NCI-H146 treated with DMSO at 0.1 percent for 48 hours (cell line): ENCODE data around the gene ANKRD27.

Experiments used
- DNase-seq: peaks from one replicate; lab custom pipeline; 2025; ENCODE audit not compliant: unreplicated experiment; lab: John Stamatoyannopoulos, UW

The ANKRD27 gene

DNA sequence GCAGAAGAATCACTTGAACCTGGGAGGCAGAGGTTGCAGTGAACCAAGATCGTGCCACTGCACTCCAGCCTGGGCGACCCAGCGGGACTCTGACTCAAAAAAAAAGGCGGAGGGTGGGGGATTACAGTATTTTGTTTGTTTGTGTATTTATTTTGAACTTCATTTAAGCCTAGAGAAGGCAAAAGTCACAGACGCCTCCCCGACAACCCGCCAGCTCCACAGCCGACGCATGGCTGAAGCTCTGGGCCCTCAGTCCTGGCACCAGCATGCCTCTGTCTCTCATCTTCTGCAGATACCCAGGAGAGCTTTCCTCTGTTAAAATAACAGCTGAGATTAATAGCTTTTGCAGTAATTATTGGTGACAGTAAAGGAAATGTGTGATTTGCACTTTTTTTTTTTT is 111.2 kb downstream of the ANKRD27 start:
- no peak for DNase-seq

DNA sequence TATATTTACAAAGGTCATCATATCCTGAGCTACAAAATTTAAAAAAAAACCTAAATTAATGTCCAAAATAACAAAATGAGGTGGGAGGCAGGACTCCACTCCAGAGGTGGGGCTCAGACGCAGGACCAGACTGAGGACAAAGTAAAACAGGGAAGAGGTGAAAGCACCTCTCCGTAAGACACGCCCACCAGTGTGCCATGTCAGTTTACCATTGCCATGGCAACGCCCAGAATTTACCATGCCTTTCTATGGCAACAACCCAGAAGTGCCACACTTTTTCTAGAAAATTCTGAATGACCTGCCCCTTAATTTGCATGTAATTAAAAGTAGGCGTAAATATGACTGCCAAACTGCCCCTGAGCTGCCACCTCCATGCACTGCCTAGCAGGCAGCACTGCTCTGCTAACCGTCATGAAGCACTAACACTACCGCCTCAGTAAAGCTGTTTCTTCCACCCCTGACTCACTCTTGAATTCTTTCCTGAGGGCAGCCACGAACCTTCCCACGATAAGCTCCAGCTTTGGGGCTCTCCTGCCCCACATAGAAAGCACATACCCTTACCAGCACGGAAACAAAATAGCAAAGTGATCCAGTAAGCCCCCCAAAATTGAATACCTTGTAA is 116.3 kb downstream of the ANKRD27 start:
- no peak for DNase-seq

DNA sequence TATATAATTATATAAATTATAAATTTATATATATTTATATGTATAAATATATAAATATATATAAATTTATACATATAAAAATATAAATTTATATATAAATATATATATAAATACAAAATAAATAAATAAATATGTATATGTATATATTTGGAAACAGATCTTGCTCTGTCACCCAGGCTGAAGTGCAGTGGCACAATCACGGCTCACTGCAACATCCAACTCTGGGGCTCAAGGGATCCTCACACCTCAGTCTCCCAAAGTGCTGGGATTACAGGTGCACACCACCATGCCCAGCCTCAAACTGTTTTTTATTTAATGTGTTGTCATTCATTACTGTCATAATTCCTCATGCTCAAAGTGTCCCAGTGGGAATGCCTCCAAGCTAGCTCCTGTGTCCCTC is 119.2 kb downstream of the ANKRD27 start:
- DNase-seq = no peak

DNA sequence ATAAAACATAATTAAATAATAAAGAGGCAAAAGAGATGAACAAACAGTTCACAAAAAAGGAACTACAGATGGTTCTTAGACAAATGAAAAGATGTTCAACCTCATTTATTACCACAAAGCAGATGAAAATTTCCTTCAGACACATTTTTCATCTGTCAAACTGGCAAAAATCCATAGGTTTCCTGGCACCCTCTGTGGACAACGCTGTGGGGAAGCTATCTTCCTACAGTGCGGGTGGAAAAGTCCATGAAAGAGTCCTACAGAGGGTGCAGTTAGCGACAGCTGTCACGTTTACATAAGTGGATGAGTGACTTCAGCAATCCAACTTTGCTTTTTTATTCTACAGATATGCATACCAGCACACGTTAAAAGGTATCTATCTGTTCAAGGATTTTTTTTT is 124.3 kb downstream of the ANKRD27 start:
- DNase-seq = no peak
